ENCODE measurements around the gene HEBP1.

DNA sequence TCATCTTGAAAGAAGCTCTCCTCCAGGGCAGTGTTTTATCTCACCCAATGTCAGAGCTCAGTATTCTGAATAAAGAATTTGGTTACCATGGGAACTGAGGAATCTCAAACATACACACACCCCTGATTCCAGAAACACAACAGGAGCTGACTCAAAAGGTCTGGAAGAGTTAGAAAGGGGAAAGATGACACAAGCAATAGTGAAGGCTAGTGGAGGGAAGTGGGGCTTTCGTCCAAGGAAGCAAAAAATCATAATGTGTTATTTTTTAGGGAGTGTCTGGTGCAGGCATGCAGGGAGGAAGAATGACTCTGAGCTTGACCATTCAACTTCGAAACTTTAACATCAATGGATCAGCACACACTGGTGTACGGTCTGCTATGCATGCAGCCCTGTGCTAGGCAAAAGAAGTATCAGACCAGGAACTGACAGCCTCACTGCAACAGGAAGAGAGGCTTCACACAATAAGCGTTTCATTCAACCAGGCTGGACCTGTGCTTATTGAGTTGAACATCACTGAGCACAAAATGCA is 20.3 kb downstream of the HEBP1 start:
- TF ChIP-seq, protein P1, sequence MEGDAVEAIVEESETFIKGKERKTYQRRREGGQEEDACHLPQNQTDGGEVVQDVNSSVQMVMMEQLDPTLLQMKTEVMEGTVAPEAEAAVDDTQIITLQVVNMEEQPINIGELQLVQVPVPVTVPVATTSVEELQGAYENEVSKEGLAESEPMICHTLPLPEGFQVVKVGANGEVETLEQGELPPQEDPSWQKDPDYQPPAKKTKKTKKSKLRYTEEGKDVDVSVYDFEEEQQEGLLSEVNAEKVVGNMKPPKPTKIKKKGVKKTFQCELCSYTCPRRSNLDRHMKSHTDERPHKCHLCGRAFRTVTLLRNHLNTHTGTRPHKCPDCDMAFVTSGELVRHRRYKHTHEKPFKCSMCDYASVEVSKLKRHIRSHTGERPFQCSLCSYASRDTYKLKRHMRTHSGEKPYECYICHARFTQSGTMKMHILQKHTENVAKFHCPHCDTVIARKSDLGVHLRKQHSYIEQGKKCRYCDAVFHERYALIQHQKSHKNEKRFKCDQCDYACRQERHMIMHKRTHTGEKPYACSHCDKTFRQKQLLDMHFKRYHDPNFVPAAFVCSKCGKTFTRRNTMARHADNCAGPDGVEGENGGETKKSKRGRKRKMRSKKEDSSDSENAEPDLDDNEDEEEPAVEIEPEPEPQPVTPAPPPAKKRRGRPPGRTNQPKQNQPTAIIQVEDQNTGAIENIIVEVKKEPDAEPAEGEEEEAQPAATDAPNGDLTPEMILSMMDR (IDR thresholded peaks at IDR 0.05), result no peak
- no peak for TF ChIP-seq EZH2phosphoT487 (IDR thresholded peaks at IDR 0.05)
- no peak for TF ChIP-seq EZH2 (IDR thresholded peaks at IDR 0.05)
